HCT116 (cell line): ENCODE data around the gene PHKB. TPM values are rescaled to one million over a fixed set of nuclear protein-coding genes. Genes with fewer than 3 reads are reported as not detected.
"Not testable (repeated sequence)": the region's sequence is repeated elsewhere in the genome, so short reads cannot be mapped to it uniquely, and the experiment has no call there.

ENCODE experiments used
- ATAC-seq: fragments of 200-7000 bp; cut with Tn5 transposase; 2 replicates; pipeline ENCODE4 v1.9.1; 2020; ENCODE audit warnings: mild to moderate bottlenecking, moderate library complexity
- BruUV-seq: library from RNA; stranded (reverse); fragments of 400-500 nt; replicated peaks from 2 replicates; lab custom pipeline; 2021; lab: Mats Ljungman, UMichigan
- CTCF ChIA-PET: fragments of 300-600 bp; sonication (Branson Sonifier 250); formaldehyde crosslinking; loops from one replicate; lab custom pipeline; 2021; ENCODE audit warnings: antibody characterized with exemption; lab: Charles Lee
- POLR2A ChIA-PET: fragments of 300-600, 350-600 bp; sonication (Branson Sonifier 250); formaldehyde crosslinking; loops from one replicate; lab custom pipeline; 2021; ENCODE audit warnings: antibody characterized with exemption; lab: Charles Lee
- RAD21 ChIA-PET, 2 experiments: fragments of 300-600 bp; sonication (Branson Sonifier 250); formaldehyde crosslinking; loops; one replicate each; lab custom pipeline; 2023; ENCODE audit warnings: low total read pairs in 2 of 2; ENCODE audit not compliant: uncharacterized antibody in 2 of 2, unreplicated experiment in 2 of 2, low non-redundant PET in 1 of 2; lab: Charles Lee
- DNase-seq: peaks from one replicate; pipeline ENCODE4 v3.0.0-alpha.2; 2010; ENCODE audit warnings: low read depth, low spot score
- H2AFZ ChIP-seq: fragments of 200-600 bp; shearing (Covaris generic), sonication (generic); 2 replicates; pipeline ENCODE4 v1.6.1; 2017; ENCODE audit warnings: low read depth, mixed run types, mixed read lengths, antibody characterized with exemption, low read length; ENCODE audit not compliant: poor library complexity, severe bottlenecking
- H3K27ac ChIP-seq: 2 replicates; pipeline ENCODE4 v1.5.1; 2012; ENCODE audit warnings: low read depth, low read length
- H3K27me3 ChIP-seq: fragments of 200-600 bp; sonication (generic); 2 replicates; pipeline ENCODE4 v1.6.1; 2016; ENCODE audit warnings: mixed run types, low read length, mixed read lengths; ENCODE audit not compliant: insufficient read depth
- H3K36me3 ChIP-seq, 2 experiments: fragments of 200-500 bp in 1 of 2; fragments of 200-600 bp in 1 of 2; sonication (Bioruptor generic) in 1 of 2; sonication (generic) in 1 of 2; 2 replicates each; pipeline versions ENCODE4 v1.5.1 to v1.6.1; 2014 to 2016; ENCODE audit warnings: low read length in 2 of 2, inconsistent platforms in 1 of 2, mixed read lengths in 1 of 2, mixed run types in 1 of 2; ENCODE audit not compliant: insufficient read depth in 2 of 2, control insufficient read depth in 1 of 2
- H3K4me1 ChIP-seq, 2 experiments: fragments of 200-600 bp in 1 of 2; sonication (generic) in 1 of 2; 2 replicates each; pipeline versions ENCODE4 v1.5.1 to v1.6.1; 2012 to 2017; ENCODE audit warnings: low read length in 2 of 2, inconsistent platforms in 1 of 2, mild to moderate bottlenecking in 1 of 2, mixed read lengths in 1 of 2, mixed run types in 1 of 2, moderate library complexity in 1 of 2; ENCODE audit not compliant: insufficient read depth in 2 of 2, control insufficient read depth in 1 of 2
- H3K4me2 ChIP-seq: fragments of 200-600 bp; sonication (generic); 2 replicates; pipeline ENCODE4 v1.6.1; 2017; ENCODE audit warnings: mixed run types, low read length, mixed read lengths
- H3K4me3 ChIP-seq, 2 experiments: fragments of 200-600 bp in 1 of 2; sonication (generic) in 1 of 2; replicated peaks in 1 of 2; 2 replicates each; pipeline ENCODE4 v1.5.1; 2011 to 2016; ENCODE audit warnings: low read length in 2 of 2, control low read depth in 1 of 2, low read depth in 1 of 2, mild to moderate bottlenecking in 1 of 2, mixed read lengths in 1 of 2, mixed run types in 1 of 2
- H3K79me2 ChIP-seq: fragments of 200-600 bp; sonication (generic); 2 replicates; pipeline ENCODE4 v1.6.1; 2017; ENCODE audit warnings: mild to moderate bottlenecking, mixed run types, low read length, moderate library complexity, mixed read lengths; ENCODE audit not compliant: insufficient read depth
- H3K9ac ChIP-seq: fragments of 200-600 bp; sonication (generic); 2 replicates; pipeline ENCODE4 v1.6.1; 2016; ENCODE audit warnings: low read length, mixed read lengths
- H3K9me2 ChIP-seq: fragments of 200-600 bp; sonication (generic), shearing (Covaris generic); 2 replicates; pipeline ENCODE4 v1.6.1; 2017; ENCODE audit warnings: mixed run types, mild to moderate bottlenecking, moderate library complexity; ENCODE audit not compliant: insufficient read depth
- H3K9me3 ChIP-seq, 2 experiments: fragments of 200-500 bp in 1 of 2; fragments of 200-600 bp in 1 of 2; sonication (Bioruptor generic) in 1 of 2; sonication (generic) in 1 of 2; 2 replicates each; pipeline ENCODE4 v1.6.1; 2014 to 2017; ENCODE audit warnings: low read length in 2 of 2, mixed read lengths in 2 of 2, inconsistent platforms in 1 of 2, low read depth in 1 of 2, mild to moderate bottlenecking in 1 of 2, mixed run types in 1 of 2, moderate library complexity in 1 of 2; ENCODE audit not compliant: control insufficient read depth in 1 of 2, insufficient read depth in 1 of 2
- H4K20me1 ChIP-seq: fragments of 200-600 bp; sonication (generic), shearing (Covaris generic); 2 replicates; pipeline ENCODE4 v1.6.1; 2017; ENCODE audit warnings: mixed run types, mild to moderate bottlenecking, moderate library complexity; ENCODE audit not compliant: insufficient read depth
- CBX3 ChIP-seq: IDR thresholded peaks from 2 replicates; pipeline ENCODE4 v1.6.1; 2012; ENCODE audit warnings: low read depth
- CEBPB ChIP-seq: IDR thresholded peaks from 2 replicates; pipeline ENCODE4 v1.6.1; 2012; ENCODE audit warnings: low read depth
- EGR1 ChIP-seq: IDR thresholded peaks from 2 replicates; pipeline ENCODE4 v1.6.1; 2012; ENCODE audit warnings: low read depth
- ELF1 ChIP-seq: IDR thresholded peaks from 2 replicates; pipeline ENCODE4 v1.6.1; 2012; ENCODE audit warnings: low read depth, borderline replicate concordance
- EZH2 ChIP-seq: fragments of 200-600 bp; sonication (generic); IDR thresholded peaks from 2 replicates; pipeline ENCODE4 v1.6.1; 2017; ENCODE audit warnings: antibody characterized with exemption, mixed run types
- EZH2phosphoT487 ChIP-seq: fragments of 200-600 bp; IDR thresholded peaks from 2 replicates; pipeline ENCODE4 v1.6.1; 2018; ENCODE audit warnings: antibody characterized with exemption, borderline replicate concordance
- FOSL1 ChIP-seq: IDR thresholded peaks from 2 replicates; pipeline ENCODE4 v1.6.1; 2012; ENCODE audit warnings: low read depth
- JUND ChIP-seq: IDR thresholded peaks from 2 replicates; pipeline ENCODE4 v1.6.1; 2012
- MAX ChIP-seq: IDR thresholded peaks from 2 replicates; pipeline ENCODE4 v1.6.1; 2012
- REST ChIP-seq: IDR thresholded peaks from 2 replicates; pipeline ENCODE4 v1.6.1; 2012; ENCODE audit warnings: low read depth
- SIN3A ChIP-seq: IDR thresholded peaks from 2 replicates; pipeline ENCODE4 v1.6.1; 2012; ENCODE audit warnings: low read depth
- SP1 ChIP-seq: IDR thresholded peaks from 2 replicates; pipeline ENCODE4 v1.6.1; 2012; ENCODE audit warnings: low read depth
- TCF7L2 ChIP-seq: IDR thresholded peaks from 2 replicates; pipeline ENCODE4 v1.7.0; 2011; ENCODE audit warnings: borderline replicate concordance, inconsistent platforms; ENCODE audit not compliant: insufficient read depth, insufficient read length; ENCODE audit errors: extremely low read depth
- YY1 ChIP-seq: IDR thresholded peaks from 2 replicates; pipeline ENCODE4 v1.6.1; 2011; ENCODE audit warnings: low read length, low read depth, moderate library complexity, mild to moderate bottlenecking; ENCODE audit not compliant: insufficient replicate concordance; ENCODE audit errors: extremely low read depth
- ZBTB33 ChIP-seq: IDR thresholded peaks from 2 replicates; pipeline ENCODE4 v1.6.1; 2011; ENCODE audit warnings: mild to moderate bottlenecking, low read length, moderate library complexity; ENCODE audit not compliant: insufficient replicate concordance; ENCODE audit errors: extremely low read depth
- ZFX ChIP-seq: fragments of 450-650 bp; IDR thresholded peaks from 2 replicates; pipeline ENCODE4 v1.6.1; 2017
- ZNF274 ChIP-seq: fragments of 200-500 bp; sonication (Bioruptor generic); IDR thresholded peaks from 2 replicates; pipeline ENCODE4 v1.6.1; 2014; ENCODE audit warnings: mild to moderate bottlenecking, low read depth, low read length, inconsistent platforms
- intact Hi-C: fragments of 100-400 bp; cut with micrococcal nuclease; formaldehyde crosslinking; loops from 2 replicates; pipeline ENCODE4 v1.10.0; 2022
- total RNA-seq: library from RNA; stranded (reverse); gene quantifications from one replicate; pipeline ENCODE4 v1.2.1, GENCODE V29; 2021; ENCODE audit not compliant: unreplicated experiment

Gene PHKB
- total RNA-seq, 1 experiment from 2014 or later = 30.5 TPM

GRCh38 chr16:47553853-47554564 is 92.9 kb downstream of the PHKB start:
- H3K4me1 ChIP-seq = no peaks in the 10 kb centered on the region
- no peak for TF ChIP-seq ELF1
- TF ChIP-seq ZBTB33 = no peak
- no peak for TF ChIP-seq CBX3
- TF ChIP-seq YY1 = no peak
- no peak for TF ChIP-seq TCF7L2
- no peak for TF ChIP-seq SP1
- no peak for TF ChIP-seq MAX
- no peak for TF ChIP-seq EZH2phosphoT487
- no peak for TF ChIP-seq EGR1
- TF ChIP-seq REST = no peak
- TF ChIP-seq EZH2 = no peak
- TF ChIP-seq SIN3A = no peak
- no peak for TF ChIP-seq FOSL1
- TF ChIP-seq JUND = no peak
- TF ChIP-seq CEBPB = no peak
- TF ChIP-seq ZNF274 = no peak
- TF ChIP-seq ZFX = no peak
- no peak overlapping the region for H3K27ac ChIP-seq
- no peak overlapping the region for H3K4me2 ChIP-seq
- H3K36me3 ChIP-seq = 0 out of 4 replicates have a peak, but pooled peaks cover 0 to 5% of the 10 kb centered on the region in 2 experiments
- intact Hi-C loops = no loop called here
- ChIA-PET RAD21 (no interaction called here), CTCF (no interaction called here), POLR2A (no interaction called here)
- no peaks in the 10 kb centered on the region for H3K79me2 ChIP-seq
- no peaks in the 10 kb centered on the region for H4K20me1 ChIP-seq
- no peak overlapping the region for H2AFZ ChIP-seq
- H3K9ac ChIP-seq = no peak overlapping the region
- no TSS peak for BruUV-seq
- no peaks in the 10 kb centered on the region for H3K9me2 ChIP-seq
- ATAC-seq = no peak
- no peak for DNase-seq
- no peak overlapping the region for H3K4me3 ChIP-seq
- H3K27me3 ChIP-seq = no peaks in the 10 kb centered on the region
- H3K9me3 ChIP-seq = no peaks in the 10 kb centered on the region

GRCh38 chr16:47554587-47554986 is 93.5 kb downstream of the PHKB start:
- BruUV-seq, H4K20me1 ChIP-seq, H3K27ac ChIP-seq, H3K36me3 ChIP-seq, DNase-seq, H3K9ac ChIP-seq, H3K9me2 ChIP-seq, H3K4me1 ChIP-seq, H3K4me3 ChIP-seq, intact Hi-C loops, RAD21 ChIA-PET, H2AFZ ChIP-seq, H3K4me2 ChIP-seq, H3K27me3 ChIP-seq, CTCF ChIA-PET, POLR2A ChIA-PET, H3K79me2 ChIP-seq, ATAC-seq, H3K9me3 ChIP-seq: not testable (repeated sequence)
